GM18502 (cell line): ENCODE results near the gene CAMK1D.

ENCODE experiments used
- ATAC-seq: cut with Tn5 transposase; IDR thresholded peaks from one replicate; pipeline ENCODE4 v1.9.1; 2021; ENCODE audit warnings: mild to moderate bottlenecking; ENCODE audit not compliant: unreplicated experiment, poor library complexity

The CAMK1D gene

GRCh38 chr10:12364559-12364958 is 15.2 kb downstream of the CAMK1D start:
- ATAC-seq: no peak

DNA sequence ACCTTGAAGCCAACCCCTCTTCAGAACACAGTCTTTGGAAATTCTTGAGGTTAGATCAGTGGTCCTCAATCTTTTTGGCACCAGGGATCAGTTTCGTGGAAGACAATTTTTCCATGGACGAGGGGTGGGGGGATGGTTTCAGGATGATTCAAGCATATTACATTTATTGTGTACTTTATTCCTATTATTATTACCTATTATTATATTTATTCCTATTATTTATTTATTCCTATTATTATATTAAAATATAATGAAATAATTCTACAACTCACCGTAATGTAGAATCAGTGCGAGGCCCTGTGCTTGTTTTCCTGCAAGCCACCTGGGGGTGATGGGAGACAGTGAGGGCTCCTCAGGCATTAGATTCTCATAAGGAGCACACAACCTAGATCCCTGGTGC is 17.9 kb downstream of the CAMK1D start:
- no peak for ATAC-seq

DNA sequence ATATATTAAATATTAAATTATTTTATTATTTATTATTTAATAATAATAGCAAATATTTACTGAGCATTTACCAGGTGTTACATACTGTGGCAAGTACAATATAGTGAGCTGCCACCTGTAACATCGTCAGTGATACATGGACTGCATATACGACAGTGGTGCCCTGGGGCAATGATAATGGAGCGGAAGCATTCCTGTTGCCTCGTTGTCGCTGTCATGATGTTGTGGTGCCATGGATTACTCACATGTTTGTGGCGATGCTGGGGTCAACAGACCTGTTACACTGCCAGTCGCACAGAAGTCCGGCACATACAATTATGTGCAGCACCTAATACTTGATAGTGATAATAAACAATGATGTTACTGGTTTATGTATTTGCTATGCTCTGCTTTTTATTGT is 20.6 kb downstream of the CAMK1D start:
- no peak for ATAC-seq

DNA sequence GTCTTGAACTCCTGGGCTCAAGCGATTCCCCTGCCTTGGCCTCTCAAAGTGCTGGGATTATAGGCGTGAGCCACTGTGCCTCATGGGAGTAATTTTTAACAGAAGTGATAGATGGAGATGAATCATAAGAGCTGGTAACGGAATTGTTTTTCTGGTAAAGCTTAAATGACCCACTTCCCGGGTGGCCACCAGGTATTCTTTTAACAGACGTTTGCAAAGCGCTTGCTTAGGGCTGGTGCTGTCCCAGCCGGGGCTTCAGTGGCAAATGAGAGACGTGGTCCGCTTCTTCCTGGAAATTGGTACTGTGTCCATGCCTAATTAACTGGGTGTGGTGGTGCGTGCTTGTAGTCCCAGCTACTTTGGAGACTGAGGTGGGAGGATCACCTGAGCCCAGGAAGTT is 23.5 kb downstream of the CAMK1D start:
- no peak for ATAC-seq

- no peak for ATAC-seq
Measured at GRCh38 chr10:12375076-12375504, 25.7 kb downstream of the CAMK1D start.

GRCh38 chr10:12376211-12376610 is 26.9 kb downstream of the CAMK1D start:
- ATAC-seq: no peak

DNA sequence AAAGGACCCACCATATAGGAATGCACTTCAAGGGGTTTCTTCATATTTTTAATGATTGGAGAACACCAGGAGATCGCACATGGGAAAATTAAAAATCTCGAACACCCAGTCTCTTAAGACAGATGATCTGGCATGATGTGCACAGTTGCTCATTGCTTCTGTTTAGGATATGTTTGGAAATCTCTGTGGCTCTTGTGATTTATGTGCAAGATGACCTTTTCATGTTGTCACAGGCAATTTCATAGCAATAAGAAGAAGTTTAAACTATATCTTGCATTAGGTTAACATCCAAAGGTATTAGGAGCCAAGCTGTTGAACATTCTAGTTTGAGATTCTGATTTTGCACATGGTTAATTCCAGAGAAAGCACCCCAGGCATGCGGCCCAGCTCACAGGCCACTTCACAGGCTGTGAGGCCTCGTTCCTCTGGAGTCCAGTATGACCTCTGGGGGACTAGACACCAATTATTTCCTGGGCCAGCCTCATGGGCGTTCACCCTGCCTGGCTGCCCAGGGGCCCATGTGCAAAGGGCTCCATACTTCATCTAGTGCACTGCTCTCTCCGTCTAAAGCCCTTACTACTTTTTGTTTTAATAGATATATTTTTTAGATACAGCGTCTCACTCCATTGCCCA is 28.4 kb downstream of the CAMK1D start:
- no peak for ATAC-seq

- no peak for ATAC-seq
Measured at GRCh38 chr10:12380999-12381398, 31.7 kb downstream of the CAMK1D start.

DNA sequence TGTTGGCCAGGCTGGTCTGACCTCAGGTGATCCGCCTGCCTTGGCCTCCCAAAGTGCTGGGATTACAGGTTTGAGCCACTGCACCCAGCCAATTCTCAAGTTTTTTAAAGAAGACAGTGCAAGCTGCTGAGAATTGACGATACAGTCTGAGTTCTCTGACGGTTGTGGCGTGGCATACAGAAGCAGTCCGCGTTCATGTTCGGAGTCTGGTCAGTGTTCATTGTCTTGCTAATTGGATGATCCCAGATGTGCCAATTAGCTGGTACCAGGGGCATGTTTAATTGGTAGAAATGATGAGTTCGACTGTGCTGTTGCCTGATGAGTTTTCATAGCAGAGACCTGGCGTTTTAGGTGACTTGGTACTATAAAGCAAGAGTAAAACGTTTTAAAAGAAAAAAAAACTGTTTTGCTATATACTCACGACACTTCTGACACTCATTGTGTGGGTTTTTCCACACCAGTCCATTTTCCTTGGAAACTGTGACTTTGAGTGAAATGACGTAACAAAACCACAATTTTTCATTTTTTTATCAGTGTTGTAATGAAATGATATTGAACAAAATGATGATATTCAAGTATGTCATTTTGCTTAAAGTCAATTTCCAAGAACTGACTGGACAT is 32.3 kb downstream of the CAMK1D start:
- ATAC-seq: no peak

DNA sequence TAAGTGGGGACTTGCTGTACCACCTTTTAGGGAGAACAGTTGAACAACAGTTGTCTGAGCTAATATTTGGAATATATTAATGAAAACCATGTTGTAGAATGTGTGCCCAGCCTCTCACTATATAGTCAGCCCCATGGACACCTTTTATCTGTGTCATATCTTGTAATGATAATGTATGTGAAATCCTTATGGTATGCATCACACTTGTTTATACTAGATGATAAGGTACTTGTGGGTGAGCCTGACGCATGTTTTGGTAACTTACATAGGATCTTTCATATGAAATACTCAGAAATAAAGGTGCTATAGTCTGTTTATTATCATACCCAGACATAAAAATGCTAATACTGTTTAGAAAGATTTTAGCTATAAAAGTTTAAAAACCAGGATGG is 32.8 kb downstream of the CAMK1D start:
- ATAC-seq: no peak

- no peak for ATAC-seq
Measured at GRCh38 chr10:12382956-12383531, 33.7 kb downstream of the CAMK1D start.

DNA sequence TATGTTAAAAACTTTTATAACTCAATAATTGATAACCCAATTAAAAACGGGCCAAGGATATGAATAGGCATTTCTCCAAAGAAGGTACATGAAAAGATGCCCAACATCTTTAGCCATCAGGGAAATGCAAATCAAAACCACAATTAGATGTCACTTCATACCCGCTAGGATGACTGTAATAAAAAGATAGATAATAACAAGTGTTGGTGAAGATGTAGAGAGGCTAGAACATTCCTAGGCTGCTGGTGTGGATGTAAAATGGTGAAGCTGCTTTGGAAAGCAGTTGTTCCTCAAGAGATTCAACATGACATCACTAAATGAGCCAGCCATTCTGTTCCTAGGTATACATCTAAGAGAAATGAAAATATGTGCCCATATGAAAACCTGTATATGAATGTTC is 35.6 kb downstream of the CAMK1D start:
- no peak for ATAC-seq

GRCh38 chr10:12387561-12388210 is 38.3 kb downstream of the CAMK1D start:
- ATAC-seq: no peak

GRCh38 chr10:12388671-12389070 is 39.3 kb downstream of the CAMK1D start:
- no peak for ATAC-seq

- no peak for ATAC-seq
Measured at GRCh38 chr10:12389154-12389734, 39.9 kb downstream of the CAMK1D start.

DNA sequence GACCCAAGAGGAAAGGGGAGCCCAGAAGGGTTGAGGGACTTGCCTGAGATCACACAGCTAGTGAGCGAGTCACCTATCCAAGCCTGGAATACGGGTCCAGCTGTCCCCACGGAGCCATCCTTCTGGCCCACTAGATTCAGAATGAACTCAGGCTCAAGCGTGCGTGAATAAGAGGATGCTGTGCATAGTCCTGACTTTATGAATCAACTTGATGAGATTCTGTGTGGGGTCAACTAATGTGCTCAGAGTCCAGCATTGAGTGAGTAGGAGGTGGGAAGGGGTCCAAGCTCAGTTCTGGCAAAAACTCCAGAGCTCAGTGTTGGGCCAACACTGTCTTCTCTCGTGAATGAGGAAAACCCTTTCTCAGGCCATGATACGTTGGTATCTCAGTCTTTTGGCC is 41.4 kb downstream of the CAMK1D start:
- no peak for ATAC-seq

DNA sequence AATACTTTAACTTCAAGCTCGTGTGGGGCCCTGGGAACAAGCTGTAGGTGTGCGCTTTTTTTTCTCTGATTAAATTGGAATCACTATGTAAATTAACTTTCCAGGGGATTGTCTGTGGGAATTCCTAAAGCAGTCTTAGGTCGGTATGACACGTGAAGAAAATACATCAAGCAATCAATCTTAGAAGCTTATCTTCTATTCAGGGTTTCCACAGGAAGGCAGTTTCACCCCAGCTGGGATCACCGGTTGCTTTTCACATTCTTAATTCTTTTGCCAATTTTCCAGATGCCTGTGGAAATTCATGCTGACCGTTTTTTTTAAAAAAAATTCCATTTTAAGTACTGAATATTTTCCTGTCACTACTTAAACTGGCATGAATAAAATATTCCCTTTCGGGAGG is 41.9 kb downstream of the CAMK1D start:
- ATAC-seq: no peak

- ATAC-seq: no peak
Measured at GRCh38 chr10:12393831-12394230, 44.5 kb downstream of the CAMK1D start.

- no peak for ATAC-seq
Measured at GRCh38 chr10:12394241-12395033, 45.1 kb downstream of the CAMK1D start.

DNA sequence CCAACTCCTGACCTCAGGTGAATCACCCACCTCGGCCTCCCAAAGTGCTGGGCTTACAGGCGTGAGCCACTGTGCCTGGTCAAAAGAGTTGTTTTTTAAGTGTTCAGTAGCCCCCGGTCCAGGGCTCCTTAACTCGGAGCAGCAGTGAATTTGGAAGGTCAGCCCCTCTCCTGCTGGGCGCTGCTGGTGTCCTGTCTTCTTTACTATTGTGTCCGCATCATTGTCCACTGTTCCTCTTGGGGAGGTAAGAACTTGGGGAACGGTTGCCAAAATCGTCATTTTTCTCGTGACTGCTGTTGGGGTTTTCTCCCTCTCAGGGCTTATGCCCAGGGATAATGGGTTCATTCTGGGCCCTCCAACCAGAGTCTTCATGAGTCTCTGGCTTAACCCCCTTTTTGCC is 46.7 kb downstream of the CAMK1D start:
- ATAC-seq: no peak
